ENCODE results near the gene GFRA1. TPM values are rescaled to one million over a fixed set of nuclear protein-coding genes. Genes with fewer than 3 reads are reported as not detected.

GFRA1 gene
- total and polyA plus RNA-seq, 2 donors (not counting 3 experiments of a cell fraction or from before 2014, with no cell fraction given): 0.22 to 0.88 TPM

DNA sequence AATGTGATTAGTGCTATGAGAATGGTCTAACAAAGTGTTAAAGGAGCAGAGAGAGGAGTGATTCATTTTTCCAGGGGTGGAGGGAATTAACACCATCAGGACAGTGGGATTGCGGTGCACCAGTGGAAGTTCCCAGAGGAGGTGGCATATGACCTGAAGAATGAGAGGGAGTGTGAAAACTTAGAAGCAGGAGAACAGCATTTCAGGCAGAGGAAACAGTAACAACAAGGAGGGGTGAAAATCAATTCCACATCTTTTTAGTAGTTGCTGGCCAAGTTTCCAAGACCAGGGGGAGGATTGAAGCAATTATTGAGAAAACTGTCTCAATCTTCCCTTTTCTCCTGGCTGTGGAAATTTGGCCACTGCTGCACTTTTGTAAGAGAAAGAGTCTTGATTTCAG, 27.5 kb upstream of the GFRA1 start:
- no peaks in the 10 kb centered on the region for H3K79me2 ChIP-seq (ENCODE audit: control insufficient read depth, insufficient read depth, low read length)
- dilution Hi-C loops (cut with MboI; ENCODE audit: extremely low pct_ligation_motif_present, low sequenced_read_pairs): no loop called here
- ChIA-PET POLR2A (no interaction called here), CTCF (no interaction called here)
- H3K27me3 ChIP-seq (ENCODE audit: control insufficient read depth in 2 of 2, insufficient read depth in 2 of 2, low read length in 2 of 2): no peaks in the 10 kb centered on the region
- no peaks in the 10 kb centered on the region for H3K9me3 ChIP-seq (replicated peaks; ENCODE audit: control insufficient read depth, insufficient read depth, low read length)
- no peak overlapping the region for H2AFZ ChIP-seq (ENCODE audit: low read depth, low read length)
- H3K36me3 ChIP-seq (ENCODE audit: control insufficient read depth in 2 of 2, extremely low read depth in 1 of 2, insufficient read depth in 2 of 2, low read length in 2 of 2): no peaks in the 10 kb centered on the region
- no peak overlapping the region for H3K9ac ChIP-seq (replicated peaks; ENCODE audit: extremely low read depth, insufficient read depth, low read length)
- no peaks in the 10 kb centered on the region for H3K9me1 ChIP-seq (replicated peaks; ENCODE audit: control insufficient read depth, extremely low read depth, insufficient read depth, low read length)
- H3K4me2 ChIP-seq (ENCODE audit: insufficient read depth, low read length): no peak overlapping the region
- H3K4me1 ChIP-seq (ENCODE audit: control insufficient read depth, extremely low read depth, insufficient read depth, low read length): no peaks in the 10 kb centered on the region
- TF ChIP-seq FOS (IDR thresholded peaks at IDR 0.05; ENCODE audit: borderline replicate concordance, insufficient read depth, low read length) (no peak), POLR2AphosphoS5 (IDR thresholded peaks at IDR 0.05; ENCODE audit: insufficient read depth, low read depth, low read length) (no peak)
- FAIRE-seq: no peak
- intact Hi-C loops (cut with micrococcal nuclease): no loop called here
- H3K4me3 ChIP-seq (replicated peaks in 1 of 3; ENCODE audit: insufficient read depth in 1 of 3, low read depth in 1 of 3, low read length in 3 of 3): no peak overlapping the region
- no TSS peak for BruUV-seq (replicated peaks)
- DNase-seq (ENCODE audit: low read depth, low spot score): no peak
- H3K27ac ChIP-seq (ENCODE audit: insufficient read depth, low read depth, low read length): no peak overlapping the region
- no peaks in the 10 kb centered on the region for H4K20me1 ChIP-seq (replicated peaks; ENCODE audit: control insufficient read depth, extremely low read depth, insufficient read depth, low read length)

DNA sequence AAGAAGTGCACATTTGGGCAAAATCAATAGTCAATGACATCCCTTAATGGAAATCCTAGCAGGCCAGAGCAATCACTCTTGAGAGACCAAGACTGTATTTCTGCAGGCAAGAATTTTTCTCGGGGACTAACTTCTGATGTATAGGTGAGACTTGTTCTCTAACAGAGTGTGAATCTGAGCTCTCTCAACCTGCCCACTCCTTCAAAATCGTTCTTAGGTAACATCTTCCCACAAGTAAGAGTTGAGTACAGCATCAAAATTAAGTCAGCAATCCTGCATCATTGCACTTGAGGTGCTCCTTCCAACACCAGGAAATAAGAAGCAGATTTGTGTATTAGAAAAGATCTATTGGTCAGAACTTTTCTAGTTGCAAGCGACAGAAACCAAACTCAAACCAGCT, 25.6 kb upstream of the GFRA1 start:
- Histone ChIP-seq H3K36me3 (ENCODE audit: control insufficient read depth in 2 of 2, extremely low read depth in 1 of 2, insufficient read depth in 2 of 2, low read length in 2 of 2) (no peaks in the 10 kb centered on the region), H3K27ac (ENCODE audit: insufficient read depth, low read depth, low read length) (no peak overlapping the region), H3K9ac (replicated peaks; ENCODE audit: extremely low read depth, insufficient read depth, low read length) (no peak overlapping the region), H3K9me3 (replicated peaks; ENCODE audit: control insufficient read depth, insufficient read depth, low read length) (no peaks in the 10 kb centered on the region), H3K4me2 (ENCODE audit: insufficient read depth, low read length) (no peak overlapping the region), H3K27me3 (ENCODE audit: control insufficient read depth in 2 of 2, insufficient read depth in 2 of 2, low read length in 2 of 2) (no peaks in the 10 kb centered on the region), H3K4me3 (replicated peaks in 1 of 3; ENCODE audit: insufficient read depth in 1 of 3, low read depth in 1 of 3, low read length in 3 of 3) (no peak overlapping the region), H3K9me1 (replicated peaks; ENCODE audit: control insufficient read depth, extremely low read depth, insufficient read depth, low read length) (no peaks in the 10 kb centered on the region), H4K20me1 (replicated peaks; ENCODE audit: control insufficient read depth, extremely low read depth, insufficient read depth, low read length) (no peaks in the 10 kb centered on the region), H3K79me2 (ENCODE audit: control insufficient read depth, insufficient read depth, low read length) (no peaks in the 10 kb centered on the region), H3K4me1 (ENCODE audit: control insufficient read depth, extremely low read depth, insufficient read depth, low read length) (no peaks in the 10 kb centered on the region), H2AFZ (ENCODE audit: low read depth, low read length) (no peak overlapping the region)
- TF ChIP-seq POLR2AphosphoS5 (IDR thresholded peaks at IDR 0.05; ENCODE audit: insufficient read depth, low read depth, low read length): no peak
- no peak for TF ChIP-seq MYC (IDR thresholded peaks at IDR 0.05; ENCODE audit: low read depth, low read length)
- no peak for TF ChIP-seq GATA2 (IDR thresholded peaks at IDR 0.05; ENCODE audit: insufficient read depth, insufficient read length, low read depth, low read length)
- no peak for TF ChIP-seq POLR2A (IDR thresholded peaks at IDR 0.05; ENCODE audit: low read depth, low read length)
- no peak for TF ChIP-seq FOS (IDR thresholded peaks at IDR 0.05; ENCODE audit: borderline replicate concordance, insufficient read depth, low read length)
- TF ChIP-seq JUN (IDR thresholded peaks at IDR 0.05; ENCODE audit: borderline replicate concordance, insufficient read depth, insufficient read length, low read depth): no peak
- TF ChIP-seq, protein P1, sequence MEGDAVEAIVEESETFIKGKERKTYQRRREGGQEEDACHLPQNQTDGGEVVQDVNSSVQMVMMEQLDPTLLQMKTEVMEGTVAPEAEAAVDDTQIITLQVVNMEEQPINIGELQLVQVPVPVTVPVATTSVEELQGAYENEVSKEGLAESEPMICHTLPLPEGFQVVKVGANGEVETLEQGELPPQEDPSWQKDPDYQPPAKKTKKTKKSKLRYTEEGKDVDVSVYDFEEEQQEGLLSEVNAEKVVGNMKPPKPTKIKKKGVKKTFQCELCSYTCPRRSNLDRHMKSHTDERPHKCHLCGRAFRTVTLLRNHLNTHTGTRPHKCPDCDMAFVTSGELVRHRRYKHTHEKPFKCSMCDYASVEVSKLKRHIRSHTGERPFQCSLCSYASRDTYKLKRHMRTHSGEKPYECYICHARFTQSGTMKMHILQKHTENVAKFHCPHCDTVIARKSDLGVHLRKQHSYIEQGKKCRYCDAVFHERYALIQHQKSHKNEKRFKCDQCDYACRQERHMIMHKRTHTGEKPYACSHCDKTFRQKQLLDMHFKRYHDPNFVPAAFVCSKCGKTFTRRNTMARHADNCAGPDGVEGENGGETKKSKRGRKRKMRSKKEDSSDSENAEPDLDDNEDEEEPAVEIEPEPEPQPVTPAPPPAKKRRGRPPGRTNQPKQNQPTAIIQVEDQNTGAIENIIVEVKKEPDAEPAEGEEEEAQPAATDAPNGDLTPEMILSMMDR (IDR thresholded peaks at IDR 0.05; ENCODE audit: extremely low read depth in 1 of 2, insufficient read depth in 1 of 2, low read depth in 1 of 2, low read length in 2 of 2): no peak
- TF ChIP-seq, protein P2, sequence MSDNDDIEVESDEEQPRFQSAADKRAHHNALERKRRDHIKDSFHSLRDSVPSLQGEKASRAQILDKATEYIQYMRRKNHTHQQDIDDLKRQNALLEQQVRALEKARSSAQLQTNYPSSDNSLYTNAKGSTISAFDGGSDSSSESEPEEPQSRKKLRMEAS (IDR thresholded peaks at IDR 0.05; ENCODE audit: insufficient read depth, insufficient read length): no peak
- TF ChIP-seq EZH2 (IDR thresholded peaks at IDR 0.05; ENCODE audit: borderline replicate concordance, low read depth, low read length, severe bottlenecking): no peak
- intact Hi-C loops (cut with micrococcal nuclease) (no loop called here), dilution Hi-C loops (cut with MboI; ENCODE audit: extremely low pct_ligation_motif_present, low sequenced_read_pairs) (no loop called here)
- CTCF ChIA-PET: no interaction called here
- BruUV-seq (replicated peaks): no TSS peak
- DNase-seq (ENCODE audit: low read depth, low spot score) (no peak), FAIRE-seq (no peak)
- POLR2A ChIA-PET: no interaction called here
